Fibroblast of mammary gland (primary cell): ENCODE data around the gene MLC1.

Experiments used
- DNase-seq: peaks from one replicate; pipeline ENCODE4 v3.0.0-alpha.2; 2010; ENCODE audit warnings: low read depth
- H3K4me3 ChIP-seq: 2 replicates; pipeline ENCODE4 v1.5.1; 2011; ENCODE audit warnings: low read depth, mild to moderate bottlenecking, low read length, moderate library complexity; ENCODE audit not compliant: control insufficient read depth
- CTCF ChIP-seq: conservative IDR thresholded peaks from 2 replicates; pipeline ENCODE4 v1.5.1; 2011; ENCODE audit warnings: low read depth, low read length, inconsistent platforms; ENCODE audit not compliant: control insufficient read depth, insufficient read depth

The MLC1 gene

GRCh38 chr22:50011447-50012210, 73.6 kb downstream of the MLC1 start:
- DNase-seq = no peak
- no peak overlapping the region for H3K4me3 ChIP-seq

GRCh38 chr22:50010676-50011446, 74.4 kb downstream of the MLC1 start:
- no peak overlapping the region for H3K4me3 ChIP-seq
- no peak for DNase-seq
- TF ChIP-seq CTCF = no peak

More at GRCh38 chr22:50011447-50012210, 73.6 kb downstream of the MLC1 start:
- no peak for TF ChIP-seq CTCF

GRCh38 chr22:50009765-50010675, 75.2 kb downstream of the MLC1 start:
- H3K4me3 ChIP-seq = no peak overlapping the region
- TF ChIP-seq CTCF = no peak
- no peak for DNase-seq
